HL-60/S4 treated with phorbol 12-myristate 13-acetate at 8.2 ng/mL for 4 days and 3 days (cell line): ENCODE data around the gene HOPX.
"Not testable (repeated sequence)": the region's sequence is repeated elsewhere in the genome, so short reads cannot be mapped to it uniquely, and the experiment has no call there.

Experiments
- in situ Hi-C: fragments of 300-500 bp; cut with MboI; formaldehyde crosslinking; loops from 2 replicates; pipeline ENCODE4 v1.15.0; 2022; ENCODE audit warnings: low sequenced_read_pairs

The HOPX gene

GRCh38 chr4:56630876-56631666, 50.0 kb downstream of the HOPX start:
- in situ Hi-C loops, result no loop called here

GRCh38 chr4:56628592-56628991, 52.5 kb downstream of the HOPX start:
- in situ Hi-C loops, result no loop called here

- in situ Hi-C loops, result no loop called here
Measured at GRCh38 chr4:56627985-56628384, 53.1 kb downstream of the HOPX start.

- in situ Hi-C loops, result no loop called here
Measured at GRCh38 chr4:56627375-56627774, 53.7 kb downstream of the HOPX start.

GRCh38 chr4:56626963-56627362, 54.1 kb downstream of the HOPX start:
- in situ Hi-C loops, result no loop called here

GRCh38 chr4:56626420-56626819, 54.7 kb downstream of the HOPX start:
- in situ Hi-C loops, result no loop called here

- in situ Hi-C loops, result no loop called here
Measured at GRCh38 chr4:56622176-56622575, 58.9 kb downstream of the HOPX start.

- in situ Hi-C loops, result no loop called here
Measured at GRCh38 chr4:56619816-56620215, 61.3 kb downstream of the HOPX start.

- in situ Hi-C loops, result no loop called here
Measured at GRCh38 chr4:56619160-56619559, 61.9 kb downstream of the HOPX start.

- in situ Hi-C loops, result no loop called here
Measured at GRCh38 chr4:56618734-56619133, 62.4 kb downstream of the HOPX start.

GRCh38 chr4:56613101-56613862, 67.8 kb downstream of the HOPX start:
- in situ Hi-C loops, result no loop called here

GRCh38 chr4:56612282-56612681, 68.8 kb downstream of the HOPX start:
- in situ Hi-C loops, result no loop called here

- in situ Hi-C loops, result no loop called here
Measured at GRCh38 chr4:56611501-56611900, 69.6 kb downstream of the HOPX start.

GRCh38 chr4:56610170-56610569, 70.9 kb downstream of the HOPX start:
- in situ Hi-C loops, result not testable (repeated sequence)

GRCh38 chr4:56607926-56608325, 73.2 kb downstream of the HOPX start:
- in situ Hi-C loops, result no loop called here

- in situ Hi-C loops, result no loop called here
Measured at GRCh38 chr4:56606385-56606784, 74.7 kb downstream of the HOPX start.

- in situ Hi-C loops, result not testable (repeated sequence)
Measured at GRCh38 chr4:56605464-56605863, 75.6 kb downstream of the HOPX start.

- in situ Hi-C loops, result no loop called here
Measured at GRCh38 chr4:56603297-56603696, 77.8 kb downstream of the HOPX start.
